ENCODE measurements around the gene ACE2. TPM values are rescaled to one million over a fixed set of nuclear protein-coding genes. Genes with fewer than 3 reads are reported as not detected.

Gene ACE2
- polyA plus RNA-seq, 1 of the 3 experiments (the other 2 are of a cell fraction) = not detected

DNA sequence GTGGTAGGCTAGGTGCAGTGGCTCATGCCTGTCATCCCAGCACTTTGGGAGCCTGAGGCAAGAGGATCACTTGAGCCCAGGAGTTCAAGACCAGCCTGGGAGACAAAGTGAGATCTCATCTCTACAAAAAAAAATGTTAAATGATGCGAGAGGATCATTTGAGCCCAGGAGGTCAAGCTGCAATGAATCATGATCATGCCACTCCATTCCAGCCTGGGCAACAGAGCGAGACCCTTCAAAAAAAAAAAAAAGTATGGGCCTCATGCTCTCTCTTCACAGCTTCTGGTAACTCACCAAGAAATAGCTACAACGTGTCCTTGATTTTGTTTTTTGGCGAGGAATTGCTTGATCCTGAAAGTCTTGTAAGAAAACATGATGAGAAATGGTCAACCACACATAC, 1.3 kb downstream of the ACE2 start (continued):
- no peak for TF ChIP-seq EZH2phosphoT487 (IDR thresholded peaks at IDR 0.05; ENCODE audit: borderline replicate concordance, low read depth)

DNA sequence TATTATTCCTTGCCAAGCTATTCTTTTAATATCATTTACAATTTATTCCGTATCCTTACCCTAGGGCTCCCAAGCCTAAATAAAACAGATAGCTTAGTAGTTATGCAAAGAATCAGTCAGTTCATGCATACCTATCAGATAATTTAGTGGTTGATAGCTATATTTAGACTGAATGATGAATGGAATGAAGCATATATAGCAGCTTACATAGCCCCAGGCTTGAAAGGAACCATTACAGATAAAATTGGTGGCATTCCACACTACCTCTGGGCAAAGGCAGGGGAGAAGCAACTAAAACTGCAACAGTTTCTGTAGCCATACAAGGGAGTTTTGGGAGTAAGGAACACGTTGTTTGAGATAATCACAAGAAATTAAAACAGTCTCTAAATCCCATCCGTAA, 2.7 kb downstream of the ACE2 start:
- Histone ChIP-seq H3K27me3 (ENCODE audit: insufficient read depth) (no peaks in the 10 kb centered on the region; the same call in 1 of the 2 replicates), H3K27ac (ENCODE audit: low read depth in 2 of 2, low read length in 1 of 2) (no peak overlapping the region), H3K79me2 (ENCODE audit: insufficient read depth) (no peaks in the 10 kb centered on the region), H3K36me3 (replicated peaks in 1 of 2; ENCODE audit: control insufficient read depth in 1 of 2, insufficient read depth in 2 of 2, low read length in 1 of 2) (no peaks in the 10 kb centered on the region), H4K20me1 (ENCODE audit: insufficient read depth) (no peaks in the 10 kb centered on the region), H3K9ac (no peak overlapping the region), H3K9me3 (no peaks in the 10 kb centered on the region), H3K4me3 (ENCODE audit: low read depth in 2 of 2, low read length in 1 of 2) (no peak overlapping the region), H2AFZ (ENCODE audit: low read depth) (no peak overlapping the region), H3K9me2 (no peaks in the 10 kb centered on the region), H3F3A (replicated peaks; ENCODE audit: insufficient read depth) (no peaks in the 10 kb centered on the region), H3K4me2 (no peak overlapping the region), H3K4me1 (ENCODE audit: control insufficient read depth in 1 of 2, insufficient read depth in 2 of 2, low read depth in 1 of 2, low read length in 1 of 2) (no peaks in the 10 kb centered on the region)
- POLR2A ChIA-PET = no interaction called here
- CTCF ChIA-PET = interaction anchor here (0.7 to 1.3 kb wide), 3 partner anchors 12 to 50 kb away, joined by 3 read pairs; no protein-coding TSS in a partner anchor
- WGBS (ENCODE audit: low lambda C conversion rate) = 19% methylated on average over 3 of the region's 3 CpGs
- no peak for DNase-seq
- TF ChIP-seq MEF2A (IDR thresholded peaks at IDR 0.05; ENCODE audit: borderline replicate concordance, low read depth) (no peak), EP300 (IDR thresholded peaks at IDR 0.05; ENCODE audit: borderline replicate concordance in 1 of 2, low read depth in 1 of 2, low read length in 1 of 2) (no peak), GABPA (IDR thresholded peaks at IDR 0.05; ENCODE audit: low read depth) (no peak), POLR2AphosphoS5 (IDR thresholded peaks at IDR 0.05; ENCODE audit: low read depth, low read length) (no peak), GATA2 (CRISPR knock-in tag; IDR thresholded peaks at IDR 0.05) (no peak), SIN3A (IDR thresholded peaks at IDR 0.05; ENCODE audit: borderline replicate concordance, low read depth, low read length) (no peak)
- TF ChIP-seq, protein P1, sequence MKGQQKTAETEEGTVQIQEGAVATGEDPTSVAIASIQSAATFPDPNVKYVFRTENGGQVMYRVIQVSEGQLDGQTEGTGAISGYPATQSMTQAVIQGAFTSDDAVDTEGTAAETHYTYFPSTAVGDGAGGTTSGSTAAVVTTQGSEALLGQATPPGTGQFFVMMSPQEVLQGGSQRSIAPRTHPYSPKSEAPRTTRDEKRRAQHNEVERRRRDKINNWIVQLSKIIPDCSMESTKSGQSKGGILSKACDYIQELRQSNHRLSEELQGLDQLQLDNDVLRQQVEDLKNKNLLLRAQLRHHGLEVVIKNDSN (IDR thresholded peaks at IDR 0.05; ENCODE audit: borderline replicate concordance, low read depth) = no peak
- TF ChIP-seq, protein P2, sequence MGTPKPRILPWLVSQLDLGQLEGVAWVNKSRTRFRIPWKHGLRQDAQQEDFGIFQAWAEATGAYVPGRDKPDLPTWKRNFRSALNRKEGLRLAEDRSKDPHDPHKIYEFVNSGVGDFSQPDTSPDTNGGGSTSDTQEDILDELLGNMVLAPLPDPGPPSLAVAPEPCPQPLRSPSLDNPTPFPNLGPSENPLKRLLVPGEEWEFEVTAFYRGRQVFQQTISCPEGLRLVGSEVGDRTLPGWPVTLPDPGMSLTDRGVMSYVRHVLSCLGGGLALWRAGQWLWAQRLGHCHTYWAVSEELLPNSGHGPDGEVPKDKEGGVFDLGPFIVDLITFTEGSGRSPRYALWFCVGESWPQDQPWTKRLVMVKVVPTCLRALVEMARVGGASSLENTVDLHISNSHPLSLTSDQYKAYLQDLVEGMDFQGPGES (IDR thresholded peaks at IDR 0.05; ENCODE audit: low read depth, low read length) = no peak
- TF ChIP-seq, protein P3, sequence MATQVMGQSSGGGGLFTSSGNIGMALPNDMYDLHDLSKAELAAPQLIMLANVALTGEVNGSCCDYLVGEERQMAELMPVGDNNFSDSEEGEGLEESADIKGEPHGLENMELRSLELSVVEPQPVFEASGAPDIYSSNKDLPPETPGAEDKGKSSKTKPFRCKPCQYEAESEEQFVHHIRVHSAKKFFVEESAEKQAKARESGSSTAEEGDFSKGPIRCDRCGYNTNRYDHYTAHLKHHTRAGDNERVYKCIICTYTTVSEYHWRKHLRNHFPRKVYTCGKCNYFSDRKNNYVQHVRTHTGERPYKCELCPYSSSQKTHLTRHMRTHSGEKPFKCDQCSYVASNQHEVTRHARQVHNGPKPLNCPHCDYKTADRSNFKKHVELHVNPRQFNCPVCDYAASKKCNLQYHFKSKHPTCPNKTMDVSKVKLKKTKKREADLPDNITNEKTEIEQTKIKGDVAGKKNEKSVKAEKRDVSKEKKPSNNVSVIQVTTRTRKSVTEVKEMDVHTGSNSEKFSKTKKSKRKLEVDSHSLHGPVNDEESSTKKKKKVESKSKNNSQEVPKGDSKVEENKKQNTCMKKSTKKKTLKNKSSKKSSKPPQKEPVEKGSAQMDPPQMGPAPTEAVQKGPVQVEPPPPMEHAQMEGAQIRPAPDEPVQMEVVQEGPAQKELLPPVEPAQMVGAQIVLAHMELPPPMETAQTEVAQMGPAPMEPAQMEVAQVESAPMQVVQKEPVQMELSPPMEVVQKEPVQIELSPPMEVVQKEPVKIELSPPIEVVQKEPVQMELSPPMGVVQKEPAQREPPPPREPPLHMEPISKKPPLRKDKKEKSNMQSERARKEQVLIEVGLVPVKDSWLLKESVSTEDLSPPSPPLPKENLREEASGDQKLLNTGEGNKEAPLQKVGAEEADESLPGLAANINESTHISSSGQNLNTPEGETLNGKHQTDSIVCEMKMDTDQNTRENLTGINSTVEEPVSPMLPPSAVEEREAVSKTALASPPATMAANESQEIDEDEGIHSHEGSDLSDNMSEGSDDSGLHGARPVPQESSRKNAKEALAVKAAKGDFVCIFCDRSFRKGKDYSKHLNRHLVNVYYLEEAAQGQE (IDR thresholded peaks at IDR 0.05; ENCODE audit: low read depth, low read length) = no peak
- TF ChIP-seq, protein P4, sequence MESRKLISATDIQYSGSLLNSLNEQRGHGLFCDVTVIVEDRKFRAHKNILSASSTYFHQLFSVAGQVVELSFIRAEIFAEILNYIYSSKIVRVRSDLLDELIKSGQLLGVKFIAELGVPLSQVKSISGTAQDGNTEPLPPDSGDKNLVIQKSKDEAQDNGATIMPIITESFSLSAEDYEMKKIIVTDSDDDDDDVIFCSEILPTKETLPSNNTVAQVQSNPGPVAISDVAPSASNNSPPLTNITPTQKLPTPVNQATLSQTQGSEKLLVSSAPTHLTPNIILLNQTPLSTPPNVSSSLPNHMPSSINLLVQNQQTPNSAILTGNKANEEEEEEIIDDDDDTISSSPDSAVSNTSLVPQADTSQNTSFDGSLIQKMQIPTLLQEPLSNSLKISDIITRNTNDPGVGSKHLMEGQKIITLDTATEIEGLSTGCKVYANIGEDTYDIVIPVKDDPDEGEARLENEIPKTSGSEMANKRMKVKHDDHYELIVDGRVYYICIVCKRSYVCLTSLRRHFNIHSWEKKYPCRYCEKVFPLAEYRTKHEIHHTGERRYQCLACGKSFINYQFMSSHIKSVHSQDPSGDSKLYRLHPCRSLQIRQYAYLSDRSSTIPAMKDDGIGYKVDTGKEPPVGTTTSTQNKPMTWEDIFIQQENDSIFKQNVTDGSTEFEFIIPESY (IDR thresholded peaks at IDR 0.05; ENCODE audit: borderline replicate concordance, low read depth) = no peak

Data from SK-N-SH (cell line).